ENCODE measurements around the gene PDK1. TPM values are rescaled to one million over a fixed set of nuclear protein-coding genes. Genes with fewer than 3 reads are reported as not detected.

The PDK1 gene
- total and polyA plus RNA-seq, 2 experiments from 2014 or later, result 25.6 to 42.0 TPM

DNA sequence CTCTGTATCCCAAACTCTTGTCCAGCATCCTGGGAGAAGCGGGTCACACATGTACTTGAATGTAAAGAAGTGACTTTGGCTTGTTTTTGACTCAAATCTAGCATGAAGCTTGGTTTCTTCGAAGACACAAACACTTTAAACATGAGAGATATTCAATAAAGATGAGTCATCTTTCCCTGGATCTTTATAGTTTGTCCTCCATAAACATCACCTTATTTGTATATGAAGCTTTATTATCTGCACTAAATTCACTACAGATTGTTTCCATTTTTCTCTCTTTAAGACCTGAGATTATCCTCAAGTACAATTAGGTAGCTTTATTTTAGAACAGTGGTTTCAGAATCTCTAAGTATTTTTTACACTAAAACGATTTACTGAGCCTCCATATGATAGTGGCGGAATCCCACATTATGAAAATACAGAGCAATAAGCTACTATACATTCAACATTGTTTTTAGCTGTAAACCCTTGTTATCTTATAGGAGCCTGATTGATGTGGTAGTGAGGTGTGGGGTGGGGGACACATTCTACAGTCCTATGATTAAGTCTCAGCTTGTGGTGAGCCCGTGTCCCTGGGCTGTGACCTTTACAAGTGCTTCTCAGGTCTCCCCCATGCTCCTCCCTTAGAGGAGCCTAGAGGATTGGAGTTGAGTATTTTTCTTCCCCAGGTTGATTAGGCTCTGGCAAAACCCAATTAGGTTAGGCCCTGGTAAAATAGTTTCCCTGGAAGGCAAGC is 100.1 kb downstream of the PDK1 start (continued):
- no peak for TF ChIP-seq CTCF (conservative IDR thresholded peaks at IDR 0.05; ENCODE audit: low read depth in 2 of 2)
- TF ChIP-seq JUNB (IDR thresholded peaks at IDR 0.05; ENCODE audit: unreplicated experiment), result no peak
- TF ChIP-seq, protein P1, sequence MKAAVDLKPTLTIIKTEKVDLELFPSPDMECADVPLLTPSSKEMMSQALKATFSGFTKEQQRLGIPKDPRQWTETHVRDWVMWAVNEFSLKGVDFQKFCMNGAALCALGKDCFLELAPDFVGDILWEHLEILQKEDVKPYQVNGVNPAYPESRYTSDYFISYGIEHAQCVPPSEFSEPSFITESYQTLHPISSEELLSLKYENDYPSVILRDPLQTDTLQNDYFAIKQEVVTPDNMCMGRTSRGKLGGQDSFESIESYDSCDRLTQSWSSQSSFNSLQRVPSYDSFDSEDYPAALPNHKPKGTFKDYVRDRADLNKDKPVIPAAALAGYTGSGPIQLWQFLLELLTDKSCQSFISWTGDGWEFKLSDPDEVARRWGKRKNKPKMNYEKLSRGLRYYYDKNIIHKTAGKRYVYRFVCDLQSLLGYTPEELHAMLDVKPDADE (IDR thresholded peaks at IDR 0.05), result no peak

Small RNAs within 50 kb of the gene (small RNA-seq; reads per million reads assigned to genes)
- not detected for gene RF00019 (ENCODE audit: low replicate concordance)

Other genes with a start within 250 kb of the PDK1 start
- 124 and 129 TPM in 2 replicates for gene ITGA6, start 128.5 kb upstream of the PDK1 start, total RNA-seq (2014; rRNA removed; shearing (Covaris generic))
- gene ITGA6, start 128.5 kb upstream of the PDK1 start, polyA plus RNA-seq (2016; fragmentation: Nextera tagmentation; extraction: Ambion mirVana), result 28.6 and 32.9 TPM in 2 replicates
- gene RAPGEF4, start 179.8 kb downstream of the PDK1 start, total RNA-seq (2014; rRNA removed; shearing (Covaris generic)), result 1.9 and 4.7 TPM in 2 replicates
- gene RAPGEF4, start 179.8 kb downstream of the PDK1 start, polyA plus RNA-seq (2016; fragmentation: Nextera tagmentation; extraction: Ambion mirVana), result 0.80 and 1.7 TPM in 2 replicates